GM12801 (cell line): ENCODE measurements around the gene DOCK1.

Experiments
- CTCF ChIP-seq: IDR thresholded peaks from one replicate; pipeline ENCODE4 v1.5.1; 2011; ENCODE audit warnings: control low read depth; ENCODE audit not compliant: insufficient read length; ENCODE audit errors: extremely low read depth

The DOCK1 gene

DNA sequence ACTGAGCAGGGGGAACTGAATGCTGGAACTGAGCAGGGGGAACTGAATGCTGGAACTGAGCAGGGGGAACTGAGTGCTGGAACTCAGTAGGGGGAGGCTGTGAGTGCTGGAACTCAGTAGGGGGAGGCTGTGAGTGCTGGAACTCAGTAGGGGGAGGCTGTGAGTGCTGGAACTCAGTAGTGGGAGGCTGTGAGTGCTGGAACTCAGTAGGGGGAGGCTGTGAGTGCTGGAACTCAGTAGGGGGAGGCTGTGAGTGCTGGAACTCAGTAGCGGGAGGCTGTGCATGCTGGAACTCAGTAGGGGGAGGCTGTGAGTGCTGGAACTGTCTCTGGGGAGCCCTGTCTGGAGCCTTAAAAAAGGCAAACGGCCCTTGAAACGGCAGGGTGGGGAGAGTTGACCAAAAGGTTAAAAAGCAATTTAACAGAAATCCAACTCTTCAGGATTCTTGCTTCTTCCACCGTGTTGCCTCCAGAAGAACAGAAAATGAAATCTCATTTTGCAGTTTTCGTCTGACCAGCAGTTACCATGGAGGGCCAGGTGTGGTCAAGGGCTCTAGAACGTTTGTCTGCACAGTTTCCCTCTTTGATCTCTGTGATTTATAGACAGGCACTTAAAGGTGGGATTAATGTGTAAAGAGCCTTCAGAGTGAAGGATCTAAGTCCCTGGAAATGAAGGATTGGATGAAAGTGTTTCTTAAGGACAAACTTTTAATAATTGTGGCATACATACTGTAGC is 19.1 kb downstream of the DOCK1 start:
- TF ChIP-seq CTCF, result no peak

GRCh38 chr10:126924915-126925300 is 19.7 kb downstream of the DOCK1 start:
- TF ChIP-seq CTCF, result no peak

DNA sequence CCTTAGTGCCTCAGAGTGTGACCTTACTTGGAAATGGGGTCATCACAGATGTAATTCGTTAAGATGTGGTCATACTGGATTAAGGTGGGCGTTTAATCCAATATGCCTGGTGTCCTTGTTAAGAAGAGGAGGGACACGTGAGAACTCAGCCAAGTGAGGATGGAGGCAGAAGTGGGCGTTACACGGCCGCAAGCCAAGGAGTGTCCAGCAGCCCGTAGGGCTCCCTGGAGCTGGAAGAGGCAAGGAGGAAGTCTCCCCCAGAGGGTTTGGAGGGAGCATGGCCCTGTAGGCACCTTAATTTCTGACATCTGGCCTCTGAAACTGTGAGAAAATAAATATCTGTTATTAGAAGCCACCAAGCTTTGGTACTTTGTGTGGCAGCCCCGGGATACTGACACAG is 21.3 kb downstream of the DOCK1 start:
- no peak for TF ChIP-seq CTCF

DNA sequence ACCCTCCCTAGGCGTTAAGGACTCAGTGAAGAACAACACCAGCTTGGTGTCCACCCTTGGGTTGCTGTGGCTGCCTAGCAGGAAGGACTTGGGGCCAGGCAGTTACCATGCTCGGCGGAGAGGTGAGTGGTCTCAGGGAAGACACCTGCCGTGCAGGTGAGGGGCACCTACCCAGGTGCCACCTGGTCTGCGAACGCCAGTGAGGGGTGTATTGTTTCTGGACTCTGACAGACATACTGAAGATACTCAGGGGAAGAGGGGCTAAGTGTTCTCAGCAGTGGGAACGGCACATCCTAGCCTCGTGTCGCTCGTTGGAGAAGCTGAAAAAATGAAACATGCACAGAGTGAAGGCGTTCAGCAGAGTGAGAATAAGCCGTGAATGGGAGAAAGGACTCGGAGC is 22.6 kb downstream of the DOCK1 start:
- TF ChIP-seq CTCF, result no peak

- no peak for TF ChIP-seq CTCF
These were observed 23.0 kb downstream of the DOCK1 start for GRCh38 chr10:126928274-126928673.

GRCh38 chr10:126929391-126929790 is 24.2 kb downstream of the DOCK1 start:
- no peak for TF ChIP-seq CTCF

DNA sequence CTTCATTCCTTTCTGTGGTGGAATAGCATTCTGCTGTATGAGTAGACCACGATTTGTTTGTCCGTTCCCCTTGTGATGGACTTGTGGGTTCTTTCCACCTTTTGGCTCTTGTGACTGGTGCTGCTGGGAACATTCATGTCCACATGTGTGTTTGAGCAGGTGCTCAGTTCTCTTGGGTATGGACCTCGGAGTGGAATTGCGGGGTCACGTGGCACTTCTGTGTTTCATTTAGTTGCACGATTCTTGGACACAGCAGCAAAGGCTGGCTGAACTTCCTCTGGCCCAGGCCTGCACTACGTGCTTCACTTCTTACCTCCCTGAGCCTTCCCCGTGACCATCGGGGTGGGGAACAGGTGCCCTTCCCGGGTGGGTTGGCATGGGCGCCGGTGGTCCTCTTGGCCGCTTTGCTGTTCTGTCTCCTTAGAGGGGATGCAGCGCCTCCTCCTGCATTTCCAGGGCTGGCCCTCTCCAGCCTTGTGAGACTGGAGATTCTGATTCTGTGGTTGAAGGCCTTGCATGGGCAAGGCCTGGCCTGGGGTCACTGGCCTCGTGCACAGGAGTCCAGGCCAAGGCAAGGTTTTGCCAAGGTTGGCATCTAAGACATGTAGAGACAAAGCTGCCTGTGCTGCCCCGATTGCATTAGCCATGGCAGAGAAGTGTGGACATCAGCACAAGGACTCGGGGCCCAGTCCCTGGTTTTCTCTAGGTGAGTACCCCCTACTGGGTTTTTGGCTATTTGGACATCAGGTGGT is 25.1 kb downstream of the DOCK1 start:
- TF ChIP-seq CTCF, result no peak
